ENCODE data around the gene KRTAP12-3. TPM values are rescaled to one million over a fixed set of nuclear protein-coding genes. Genes with fewer than 3 reads are reported as not detected.

The KRTAP12-3 gene
- total RNA-seq, 1 donor from 2014 or later: not detected

DNA sequence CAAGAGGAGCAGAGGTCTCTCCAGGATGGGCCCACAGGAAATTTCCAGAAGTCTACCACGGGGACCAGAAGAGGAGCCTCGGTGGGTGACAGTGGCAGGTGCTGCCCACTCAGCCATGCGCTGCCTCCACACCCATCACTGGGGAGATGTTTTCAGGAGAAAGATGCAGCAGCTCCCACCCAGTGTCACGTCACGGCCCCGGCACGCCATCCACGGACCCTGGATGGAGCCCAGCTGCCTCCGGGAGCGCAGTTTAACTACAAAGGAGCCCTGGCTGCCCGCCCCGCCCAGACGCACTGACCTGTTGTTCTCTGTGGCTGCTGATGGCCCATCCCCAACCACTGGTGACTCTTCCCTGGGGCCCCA is 46.9 kb downstream of the KRTAP12-3 start:
- H3K4me1 ChIP-seq: peaks cover 28% of the 10 kb centered on the region
- H3K9me3 ChIP-seq (replicated peaks): no peaks in the 10 kb centered on the region
- peaks cover 98% of the 10 kb centered on the region for H3K27me3 ChIP-seq (ENCODE audit: low read depth)
- intact Hi-C loops (cut with micrococcal nuclease): no loop called here
- H3K36me3 ChIP-seq: no peaks in the 10 kb centered on the region
- H3K27ac ChIP-seq (replicated peaks): no peak overlapping the region
- H3K4me3 ChIP-seq: no peak overlapping the region
- TF ChIP-seq, protein P1, sequence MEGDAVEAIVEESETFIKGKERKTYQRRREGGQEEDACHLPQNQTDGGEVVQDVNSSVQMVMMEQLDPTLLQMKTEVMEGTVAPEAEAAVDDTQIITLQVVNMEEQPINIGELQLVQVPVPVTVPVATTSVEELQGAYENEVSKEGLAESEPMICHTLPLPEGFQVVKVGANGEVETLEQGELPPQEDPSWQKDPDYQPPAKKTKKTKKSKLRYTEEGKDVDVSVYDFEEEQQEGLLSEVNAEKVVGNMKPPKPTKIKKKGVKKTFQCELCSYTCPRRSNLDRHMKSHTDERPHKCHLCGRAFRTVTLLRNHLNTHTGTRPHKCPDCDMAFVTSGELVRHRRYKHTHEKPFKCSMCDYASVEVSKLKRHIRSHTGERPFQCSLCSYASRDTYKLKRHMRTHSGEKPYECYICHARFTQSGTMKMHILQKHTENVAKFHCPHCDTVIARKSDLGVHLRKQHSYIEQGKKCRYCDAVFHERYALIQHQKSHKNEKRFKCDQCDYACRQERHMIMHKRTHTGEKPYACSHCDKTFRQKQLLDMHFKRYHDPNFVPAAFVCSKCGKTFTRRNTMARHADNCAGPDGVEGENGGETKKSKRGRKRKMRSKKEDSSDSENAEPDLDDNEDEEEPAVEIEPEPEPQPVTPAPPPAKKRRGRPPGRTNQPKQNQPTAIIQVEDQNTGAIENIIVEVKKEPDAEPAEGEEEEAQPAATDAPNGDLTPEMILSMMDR (IDR thresholded peaks at IDR 0.05; ENCODE audit: borderline replicate concordance): no peak
- DNase-seq: no peak

DNA sequence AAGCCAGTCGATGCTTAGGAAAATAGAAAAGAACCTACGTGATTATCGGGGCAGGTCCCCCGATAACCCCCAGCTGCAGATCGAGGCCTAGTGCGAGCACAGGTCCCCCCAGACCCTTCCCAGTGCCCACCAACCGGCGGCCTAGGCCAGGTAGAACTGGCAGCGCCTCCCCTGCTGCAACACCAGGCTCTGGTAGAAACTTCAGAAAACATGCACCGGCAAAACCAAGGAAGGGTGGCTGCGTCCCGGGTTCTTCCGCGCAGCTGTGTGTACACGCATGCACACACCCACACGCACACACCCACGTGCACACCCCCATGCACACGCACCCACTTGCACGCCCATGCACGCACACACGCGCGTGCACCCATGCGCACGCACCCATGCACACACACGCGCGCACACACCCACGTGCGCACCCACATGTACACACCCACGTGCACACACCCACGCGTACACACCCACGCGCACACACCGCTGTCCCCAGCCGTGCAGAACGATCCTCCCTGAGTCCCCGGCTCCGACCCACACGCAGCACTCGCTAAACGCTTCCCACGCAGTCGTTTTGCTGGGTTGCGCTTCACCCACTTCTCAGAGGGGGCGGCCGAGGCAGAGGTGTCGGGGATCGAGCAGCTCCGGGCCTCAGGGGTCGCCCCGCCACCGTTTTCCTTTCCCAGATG is 48.4 kb downstream of the KRTAP12-3 start:
- peaks cover 98% of the 10 kb centered on the region for H3K27me3 ChIP-seq (ENCODE audit: low read depth)
- intact Hi-C loops (cut with micrococcal nuclease): no loop called here
- DNase-seq: no peak

DNA sequence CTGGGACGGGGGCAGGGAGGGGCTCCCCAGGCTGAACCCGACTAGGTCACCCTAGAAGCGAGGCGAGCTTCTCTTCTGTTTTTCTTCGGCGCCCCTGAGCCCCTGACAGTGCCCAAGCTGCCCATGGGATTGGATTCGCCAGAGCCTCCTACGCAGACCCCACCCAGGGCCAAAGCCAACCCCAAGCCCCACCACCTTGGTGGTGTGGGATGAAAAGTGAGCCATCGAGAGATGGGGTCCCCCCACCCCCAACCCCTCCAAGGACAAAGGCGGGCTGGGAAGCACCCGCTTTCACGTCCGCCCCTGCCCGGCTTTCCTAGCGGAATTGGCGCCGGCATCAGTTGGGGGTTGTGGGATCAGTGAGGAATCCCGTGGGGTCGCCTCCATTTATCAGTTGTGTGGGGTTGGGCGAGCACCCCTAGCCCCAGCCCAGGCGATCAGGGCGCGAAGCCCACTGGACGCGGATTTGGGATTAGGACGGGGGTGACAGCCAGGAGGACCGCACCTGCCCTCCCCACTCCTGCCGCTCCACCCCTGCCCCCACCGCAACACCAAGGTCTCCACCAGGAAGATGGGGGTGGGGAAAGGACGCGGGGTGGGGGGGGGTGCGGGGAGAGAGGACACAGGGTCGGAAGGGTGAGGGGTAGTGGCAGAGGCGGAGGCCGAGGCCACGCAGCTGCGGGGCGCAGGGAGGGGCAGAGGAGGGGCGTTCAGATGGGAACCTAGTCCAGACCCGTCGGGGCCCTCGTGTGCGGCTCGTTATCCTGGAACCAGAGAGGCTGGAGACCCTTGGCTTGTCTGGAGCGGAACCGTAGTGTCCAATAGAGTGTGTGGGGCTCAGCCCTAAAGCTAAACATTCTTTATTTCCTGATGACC is 49.2 kb downstream of the KRTAP12-3 start:
- H3K27me3 ChIP-seq (ENCODE audit: low read depth): peaks cover 98% of the 10 kb centered on the region
- H3K4me3 ChIP-seq: no peak overlapping the region
- TF ChIP-seq, protein P1 (IDR thresholded peaks at IDR 0.05; ENCODE audit: borderline replicate concordance): no peak
- no peaks in the 10 kb centered on the region for H3K36me3 ChIP-seq
- H3K9me3 ChIP-seq (replicated peaks): no peaks in the 10 kb centered on the region
- intact Hi-C loops (cut with micrococcal nuclease): no loop called here
- DNase-seq: no peak
- peaks cover 52% of the 10 kb centered on the region for H3K4me1 ChIP-seq
- no peak overlapping the region for H3K27ac ChIP-seq (replicated peaks)

More for the DNA sequence above, 48.4 kb downstream of the KRTAP12-3 start:
- Histone ChIP-seq H3K9me3 (replicated peaks) (no peaks in the 10 kb centered on the region), H3K4me3 (no peak overlapping the region), H3K36me3 (no peaks in the 10 kb centered on the region), H3K4me1 (peaks cover 44% of the 10 kb centered on the region), H3K27ac (replicated peaks) (no peak overlapping the region)
- TF ChIP-seq, protein P1 (IDR thresholded peaks at IDR 0.05; ENCODE audit: borderline replicate concordance): no peak

Other genes starting within 250 kb of the KRTAP12-3 start
- gene LRRC3, start 202.4 kb upstream of the KRTAP12-3 start, total RNA-seq: 1.8 TPM
- gene KRTAP10-1, start 117.7 kb upstream of the KRTAP12-3 start, total RNA-seq: not detected
- gene KRTAP10-2, start 106.4 kb upstream of the KRTAP12-3 start, total RNA-seq: not detected
- not detected for gene KRTAP10-3, start 99.1 kb upstream of the KRTAP12-3 start, total RNA-seq
- not detected for gene KRTAP10-4, start 84.2 kb upstream of the KRTAP12-3 start, total RNA-seq
- not detected for gene KRTAP10-5, start 77.3 kb upstream of the KRTAP12-3 start, total RNA-seq
- gene KRTAP10-6, start 65.4 kb upstream of the KRTAP12-3 start, total RNA-seq: not detected
- not detected for gene KRTAP10-7, start 57.3 kb upstream of the KRTAP12-3 start, total RNA-seq
- gene KRTAP10-8, start 45.9 kb upstream of the KRTAP12-3 start, total RNA-seq: not detected
- gene KRTAP10-9, start 30.8 kb upstream of the KRTAP12-3 start, total RNA-seq: not detected
- not detected for gene KRTAP10-10, start 20.6 kb upstream of the KRTAP12-3 start, total RNA-seq
- not detected for gene KRTAP10-11, start 11.5 kb upstream of the KRTAP12-3 start, total RNA-seq
- not detected for gene KRTAP12-4, start 3.3 kb upstream of the KRTAP12-3 start, total RNA-seq
- gene KRTAP12-2, start 9.0 kb downstream of the KRTAP12-3 start, total RNA-seq: not detected
- gene KRTAP12-1, start 24.2 kb downstream of the KRTAP12-3 start, total RNA-seq: not detected
- gene KRTAP10-12, start 39.2 kb downstream of the KRTAP12-3 start, total RNA-seq: not detected
- 3.3 TPM for gene TSPEAR, start 53.6 kb downstream of the KRTAP12-3 start, total RNA-seq
- gene UBE2G2, start 143.9 kb downstream of the KRTAP12-3 start, total RNA-seq: 78.2 TPM
- 75.5 TPM for gene SUMO3, start 160.1 kb downstream of the KRTAP12-3 start, total RNA-seq
- gene PTTG1IP, start 215.8 kb downstream of the KRTAP12-3 start, total RNA-seq: 171 TPM